Measurements from ENCODE around the gene UBASH3A. TPM values are rescaled to one million over a fixed set of nuclear protein-coding genes. Genes with fewer than 3 reads are reported as not detected.

Gene UBASH3A
- total RNA-seq, 2 experiments from 2014 or later, result 77.4 to 83.7 TPM

- Mint-ChIP-seq H3K27me3 (peaks cover 7% of the 10 kb centered on the region), H3K27ac (no peak overlapping the region), H3K4me1 (no peaks in the 10 kb centered on the region), H3K9me3 (no peaks in the 10 kb centered on the region), H3K4me3 (no peak overlapping the region), H3K36me3 (ENCODE audit: low read depth) (no peaks in the 10 kb centered on the region)
- POLR2A ChIA-PET, result no interaction called here
- no peak for DNase-seq
- CTCF ChIA-PET, result interaction anchor here (0.6 kb wide), 1 partner anchor 41 kb away, joined by 4 read pairs; no protein-coding TSS in a partner anchor
These were observed 70.5 kb downstream of the UBASH3A start for GRCh38 chr21:42474043-42474831.

GRCh38 chr21:42475036-42475435 lies 71.3 kb downstream of the UBASH3A start:
- H3K36me3 Mint-ChIP-seq (ENCODE audit: low read depth), result no peaks in the 10 kb centered on the region
- ChIA-PET POLR2A (no interaction called here), CTCF (interaction anchor here (0.7 kb wide), 1 partner anchor 77 kb away, joined by 4 read pairs; no protein-coding TSS in a partner anchor)
- H3K4me3 Mint-ChIP-seq, result no peak overlapping the region
- H3K27me3 Mint-ChIP-seq, result peaks cover 7% of the 10 kb centered on the region
- no peaks in the 10 kb centered on the region for H3K9me3 Mint-ChIP-seq
- peaks cover 8% of the 10 kb centered on the region for H3K4me1 Mint-ChIP-seq
- DNase-seq, result no peak
- H3K27ac Mint-ChIP-seq, result no peak overlapping the region

- H3K4me3 Mint-ChIP-seq, result no peak overlapping the region
- peaks cover 7% of the 10 kb centered on the region for H3K27me3 Mint-ChIP-seq
- H3K27ac Mint-ChIP-seq, result no peak overlapping the region
- ChIA-PET POLR2A (no interaction called here), CTCF (interaction anchor here (0.7 kb wide), 1 partner anchor 77 kb away, joined by 4 read pairs; no protein-coding TSS in a partner anchor)
- no peaks in the 10 kb centered on the region for H3K9me3 Mint-ChIP-seq
- no peak for DNase-seq
- H3K36me3 Mint-ChIP-seq (ENCODE audit: low read depth), result no peaks in the 10 kb centered on the region
- peaks cover 8% of the 10 kb centered on the region for H3K4me1 Mint-ChIP-seq
These were observed 72.1 kb downstream of the UBASH3A start for GRCh38 chr21:42475526-42476387.

GRCh38 chr21:42476388-42477331 lies 73.0 kb downstream of the UBASH3A start:
- Mint-ChIP-seq H3K4me1 (peaks cover 8% of the 10 kb centered on the region), H3K27me3 (peaks cover 7% of the 10 kb centered on the region), H3K27ac (no peak overlapping the region), H3K4me3 (no peak overlapping the region), H3K9me3 (no peaks in the 10 kb centered on the region), H3K36me3 (ENCODE audit: low read depth) (no peaks in the 10 kb centered on the region)
- POLR2A ChIA-PET, result no interaction called here
- CTCF ChIA-PET, result no interaction called here
- DNase-seq, result no peak

GRCh38 chr21:42478504-42478903 lies 74.8 kb downstream of the UBASH3A start:
- ChIA-PET CTCF (interaction anchor here (1.9 kb wide), 1 partner anchor 96 kb away, joined by 4 read pairs; no protein-coding TSS in a partner anchor), POLR2A (no interaction called here)
- Mint-ChIP-seq H3K9me3 (no peaks in the 10 kb centered on the region), H3K4me1 (peaks cover 8% of the 10 kb centered on the region), H3K36me3 (ENCODE audit: low read depth) (no peaks in the 10 kb centered on the region), H3K27ac (no peak overlapping the region), H3K27me3 (peaks cover 12% of the 10 kb centered on the region), H3K4me3 (no peak overlapping the region)
- DNase-seq, result no peak

GRCh38 chr21:42479582-42479981 lies 75.9 kb downstream of the UBASH3A start:
- DNase-seq, result no peak
- H3K9me3 Mint-ChIP-seq, result no peaks in the 10 kb centered on the region
- peaks cover 9% of the 10 kb centered on the region for H3K27me3 Mint-ChIP-seq
- H3K36me3 Mint-ChIP-seq (ENCODE audit: low read depth), result no peaks in the 10 kb centered on the region
- CTCF ChIA-PET, result interaction anchor here (0.6 to 1.9 kb wide), 3 partner anchors 12 to 110 kb away, joined by 3 to 4 read pairs (median 3); no protein-coding TSS in a partner anchor
- no peak overlapping the region for H3K27ac Mint-ChIP-seq
- H3K4me1 Mint-ChIP-seq, result peaks cover 8% of the 10 kb centered on the region
- POLR2A ChIA-PET, result no interaction called here
- H3K4me3 Mint-ChIP-seq, result no peak overlapping the region

GRCh38 chr21:42480736-42481135 lies 77.0 kb downstream of the UBASH3A start:
- ChIA-PET CTCF (interaction anchor here (0.9 kb wide), 1 partner anchor 40 kb away, joined by 3 read pairs; no protein-coding TSS in a partner anchor), POLR2A (no interaction called here)
- no peak for DNase-seq
- no peak overlapping the region for H3K4me3 Mint-ChIP-seq
- peaks cover 8% of the 10 kb centered on the region for H3K4me1 Mint-ChIP-seq
- peaks cover 9% of the 10 kb centered on the region for H3K27me3 Mint-ChIP-seq
- H3K27ac Mint-ChIP-seq, result no peak overlapping the region
- no peaks in the 10 kb centered on the region for H3K36me3 Mint-ChIP-seq (ENCODE audit: low read depth)
- no peaks in the 10 kb centered on the region for H3K9me3 Mint-ChIP-seq

GRCh38 chr21:42481169-42481568 lies 77.5 kb downstream of the UBASH3A start:
- H3K27me3 Mint-ChIP-seq, result peaks cover 9% of the 10 kb centered on the region
- no peaks in the 10 kb centered on the region for H3K9me3 Mint-ChIP-seq
- H3K36me3 Mint-ChIP-seq (ENCODE audit: low read depth), result no peaks in the 10 kb centered on the region
- H3K27ac Mint-ChIP-seq, result no peak overlapping the region
- ChIA-PET CTCF (interaction anchor here (0.9 kb wide), 1 partner anchor 39 kb away, joined by 3 read pairs; no protein-coding TSS in a partner anchor), POLR2A (no interaction called here)
- no peak for DNase-seq
- H3K4me1 Mint-ChIP-seq, result peaks cover 8% of the 10 kb centered on the region
- H3K4me3 Mint-ChIP-seq, result no peak overlapping the region

- H3K27me3 Mint-ChIP-seq, result peaks cover 20% of the 10 kb centered on the region
- H3K27ac Mint-ChIP-seq, result no peak overlapping the region
- H3K4me3 Mint-ChIP-seq, result no peak overlapping the region
- H3K9me3 Mint-ChIP-seq, result peaks cover 2% of the 10 kb centered on the region
- H3K4me1 Mint-ChIP-seq, result peaks cover 3% of the 10 kb centered on the region
- no peak for DNase-seq
- H3K36me3 Mint-ChIP-seq (ENCODE audit: low read depth), result no peaks in the 10 kb centered on the region
- CTCF ChIA-PET, result interaction anchor here (1.2 kb wide), 1 partner anchor 10 kb away, joined by 3 read pairs; no protein-coding TSS in a partner anchor
- POLR2A ChIA-PET, result no interaction called here
These were observed 81.3 kb downstream of the UBASH3A start for GRCh38 chr21:42484966-42485365.

GRCh38 chr21:42486072-42486471 lies 82.4 kb downstream of the UBASH3A start:
- Mint-ChIP-seq H3K27me3 (peaks cover 20% of the 10 kb centered on the region), H3K36me3 (ENCODE audit: low read depth) (no peaks in the 10 kb centered on the region), H3K4me1 (peaks cover 2% of the 10 kb centered on the region), H3K27ac (no peak overlapping the region), H3K4me3 (no peak overlapping the region), H3K9me3 (peaks cover 2% of the 10 kb centered on the region)
- POLR2A ChIA-PET, result no interaction called here
- CTCF ChIA-PET, result interaction anchor here (0.8 kb wide), 1 partner anchor 42 kb away, joined by 3 read pairs; no protein-coding TSS in a partner anchor
- DNase-seq, result no peak

- DNase-seq, result no peak
- Mint-ChIP-seq H3K27me3 (peaks cover 20% of the 10 kb centered on the region), H3K4me1 (peaks cover 2% of the 10 kb centered on the region), H3K9me3 (peaks cover 2% of the 10 kb centered on the region), H3K4me3 (no peak overlapping the region), H3K36me3 (ENCODE audit: low read depth) (no peaks in the 10 kb centered on the region), H3K27ac (no peak overlapping the region)
- CTCF ChIA-PET, result interaction anchor here (2.3 kb wide), 1 partner anchor 41 kb away, joined by 7 read pairs; no protein-coding TSS in a partner anchor
- POLR2A ChIA-PET, result no interaction called here
These were observed 82.8 kb downstream of the UBASH3A start for GRCh38 chr21:42486531-42486930.

GRCh38 chr21:42489006-42489563 lies 85.4 kb downstream of the UBASH3A start:
- Mint-ChIP-seq H3K27me3 (peaks cover 18% of the 10 kb centered on the region), H3K27ac (no peak overlapping the region), H3K36me3 (ENCODE audit: low read depth) (no peaks in the 10 kb centered on the region), H3K4me1 (peaks cover 11% of the 10 kb centered on the region), H3K4me3 (no peak overlapping the region), H3K9me3 (peaks cover 2% of the 10 kb centered on the region)
- ChIA-PET POLR2A (no interaction called here), CTCF (no interaction called here)
- DNase-seq, result no peak
